ENCODE results near the gene MAP3K7CL. TPM values are rescaled to one million over a fixed set of nuclear protein-coding genes. Genes with fewer than 3 reads are reported as not detected.

MAP3K7CL gene
- total and polyA plus RNA-seq, 5 donors from 2014 or later: 5.4 to 24.6 (median 6.9) TPM

DNA sequence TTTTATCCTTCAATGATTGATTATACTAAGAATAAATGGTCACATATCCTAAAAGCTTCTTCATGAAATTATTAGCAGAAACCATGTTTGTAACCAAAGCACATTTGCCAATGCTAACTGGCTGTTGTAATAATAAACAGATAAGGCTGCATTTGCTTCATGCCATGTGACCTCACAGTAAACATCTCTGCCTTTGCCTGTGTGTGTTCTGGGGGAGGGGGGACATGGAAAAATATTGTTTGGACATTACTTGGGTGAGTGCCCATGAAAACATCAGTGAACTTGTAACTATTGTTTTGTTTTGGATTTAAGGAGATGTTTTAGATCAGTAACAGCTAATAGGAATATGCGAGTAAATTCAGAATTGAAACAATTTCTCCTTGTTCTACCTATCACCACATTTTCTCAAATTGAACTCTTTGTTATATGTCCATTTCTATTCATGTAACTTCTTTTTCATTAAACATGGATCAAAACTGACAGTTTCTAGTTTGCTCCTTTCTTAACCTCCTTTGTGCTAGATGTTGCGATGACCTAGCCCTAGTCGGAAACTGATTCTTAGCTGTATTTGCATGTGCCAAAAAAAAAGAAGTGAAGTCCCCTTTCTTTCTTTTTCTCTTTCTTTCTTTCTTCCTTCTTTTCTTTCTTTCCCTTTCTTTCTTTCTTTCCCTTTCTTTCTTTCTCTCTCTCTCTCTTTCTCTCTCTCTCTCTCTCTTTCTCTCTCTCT is 45.1 kb downstream of the MAP3K7CL start:
- ATAC-seq (ENCODE audit: low read depth in 2 of 2): no peak
- no peaks in the 10 kb centered on the region for H3K36me3 ChIP-seq (ENCODE audit: control insufficient read depth, insufficient read depth, low read length)
- H3K36me3 Mint-ChIP-seq: peaks cover 3% of the 10 kb centered on the region
- peak overlapping the region in 1 of 3 donors; percentile 12 for H3K27ac Mint-ChIP-seq
- H3K4me3 Mint-ChIP-seq: no peak overlapping the region
- H3K27ac ChIP-seq (ENCODE audit: insufficient read depth, low read length, poor library complexity, severe bottlenecking): no peak overlapping the region
- H3K4me1 ChIP-seq (ENCODE audit: control insufficient read depth, insufficient read depth, low read length, poor library complexity, severe bottlenecking): no peaks in the 10 kb centered on the region
- H3K27me3 ChIP-seq (ENCODE audit: control insufficient read depth, insufficient read depth, low read length): no peaks in the 10 kb centered on the region
- no peaks in the 10 kb centered on the region for H3K9me3 Mint-ChIP-seq
- H3K4me3 ChIP-seq (ENCODE audit: low read depth, low read length): no peak overlapping the region
- H3K27me3 Mint-ChIP-seq: no peaks in the 10 kb centered on the region
- no peaks in the 10 kb centered on the region for H3K9me3 ChIP-seq (ENCODE audit: control insufficient read depth in 2 of 2, low read length in 2 of 2)
- H3K4me1 Mint-ChIP-seq: peaks cover 2 to 5% (median 5%) of the 10 kb centered on the region in 4 donors
- DNase-seq: no peak

DNA sequence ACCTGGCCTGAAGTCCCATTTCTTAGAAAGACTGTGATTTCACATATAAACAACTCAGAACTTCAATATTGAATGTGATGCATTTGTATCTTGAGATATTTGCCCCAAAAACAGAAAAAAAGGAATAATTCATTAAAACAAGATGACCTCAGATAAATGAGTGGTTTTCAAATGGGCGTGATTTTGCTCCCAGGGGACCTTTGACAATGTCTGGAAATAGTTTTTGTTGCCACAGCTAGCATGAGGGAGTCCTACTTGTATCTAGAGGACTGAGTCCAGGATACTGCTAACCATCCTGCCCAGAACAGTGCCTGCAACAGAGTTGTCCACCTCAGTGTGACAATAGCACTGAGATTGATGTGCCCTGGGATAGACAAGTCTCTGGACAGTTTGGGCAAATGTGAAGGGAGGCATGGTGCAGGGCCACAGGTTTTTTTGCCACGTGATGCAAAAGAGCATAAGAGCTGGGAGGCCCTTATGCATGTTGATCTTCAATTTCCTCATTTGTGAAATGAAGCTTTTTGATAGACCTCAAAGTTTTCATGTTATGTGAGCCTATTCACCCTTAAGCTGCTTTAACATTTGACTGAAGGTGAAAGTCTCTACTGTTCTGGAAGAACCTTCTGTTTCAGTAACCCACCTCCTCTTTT is 46.2 kb downstream of the MAP3K7CL start:
- Mint-ChIP-seq H3K27me3 (no peaks in the 10 kb centered on the region), H3K27ac (peak overlapping the region in 1 of 3 donors; percentile 40), H3K4me3 (no peak overlapping the region), H3K36me3 (peaks cover 3% of the 10 kb centered on the region), H3K9me3 (no peaks in the 10 kb centered on the region), H3K4me1 (peaks cover 0 to 2% (median 0%) of the 10 kb centered on the region in 4 donors)
- no peaks in the 10 kb centered on the region for H3K36me3 ChIP-seq (ENCODE audit: control insufficient read depth, insufficient read depth, low read length)
- no peaks in the 10 kb centered on the region for H3K9me3 ChIP-seq (ENCODE audit: control insufficient read depth in 2 of 2, low read length in 2 of 2)
- H3K4me1 ChIP-seq (ENCODE audit: control insufficient read depth, insufficient read depth, low read length, poor library complexity, severe bottlenecking): no peaks in the 10 kb centered on the region
- DNase-seq (no peak), ATAC-seq (ENCODE audit: low read depth in 2 of 2) (no peak)
- H3K27me3 ChIP-seq (ENCODE audit: control insufficient read depth, insufficient read depth, low read length): no peaks in the 10 kb centered on the region
- H3K4me3 ChIP-seq (ENCODE audit: low read depth, low read length): no peak overlapping the region
- no peak overlapping the region for H3K27ac ChIP-seq (ENCODE audit: insufficient read depth, low read length, poor library complexity, severe bottlenecking)

DNA sequence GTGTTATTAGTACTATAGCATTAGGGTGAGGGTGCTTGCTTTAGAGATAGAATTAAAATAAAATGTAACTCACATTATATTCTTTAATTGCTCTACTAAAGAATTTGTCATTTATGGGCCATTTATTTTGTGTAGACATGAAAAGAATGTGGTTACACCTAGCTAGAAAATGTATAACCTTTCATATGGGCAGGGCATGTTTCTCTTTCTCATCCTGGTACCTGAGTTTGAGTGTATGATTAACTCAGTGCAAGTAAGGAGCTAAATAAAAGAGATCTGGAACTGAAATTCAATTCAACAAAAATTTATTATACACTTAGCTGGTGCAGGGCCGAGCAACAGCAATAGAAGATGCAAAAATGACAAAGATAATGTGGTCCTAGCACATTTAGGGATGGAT is 47.4 kb downstream of the MAP3K7CL start:
- H3K27ac ChIP-seq (ENCODE audit: insufficient read depth, low read length, poor library complexity, severe bottlenecking): no peak overlapping the region
- no peak overlapping the region for H3K4me3 ChIP-seq (ENCODE audit: low read depth, low read length)
- H3K36me3 ChIP-seq (ENCODE audit: control insufficient read depth, insufficient read depth, low read length): no peaks in the 10 kb centered on the region
- Mint-ChIP-seq H3K27ac (no peak overlapping the region), H3K36me3 (peaks cover 3% of the 10 kb centered on the region), H3K27me3 (no peaks in the 10 kb centered on the region), H3K4me1 (no peaks in the 10 kb centered on the region), H3K9me3 (no peaks in the 10 kb centered on the region), H3K4me3 (no peak overlapping the region)
- ATAC-seq (ENCODE audit: low read depth in 2 of 2) (no peak), DNase-seq (no peak)
- no peaks in the 10 kb centered on the region for H3K9me3 ChIP-seq (ENCODE audit: control insufficient read depth in 2 of 2, low read length in 2 of 2)
- H3K4me1 ChIP-seq (ENCODE audit: control insufficient read depth, insufficient read depth, low read length, poor library complexity, severe bottlenecking): no peaks in the 10 kb centered on the region
- no peaks in the 10 kb centered on the region for H3K27me3 ChIP-seq (ENCODE audit: control insufficient read depth, insufficient read depth, low read length)

DNA sequence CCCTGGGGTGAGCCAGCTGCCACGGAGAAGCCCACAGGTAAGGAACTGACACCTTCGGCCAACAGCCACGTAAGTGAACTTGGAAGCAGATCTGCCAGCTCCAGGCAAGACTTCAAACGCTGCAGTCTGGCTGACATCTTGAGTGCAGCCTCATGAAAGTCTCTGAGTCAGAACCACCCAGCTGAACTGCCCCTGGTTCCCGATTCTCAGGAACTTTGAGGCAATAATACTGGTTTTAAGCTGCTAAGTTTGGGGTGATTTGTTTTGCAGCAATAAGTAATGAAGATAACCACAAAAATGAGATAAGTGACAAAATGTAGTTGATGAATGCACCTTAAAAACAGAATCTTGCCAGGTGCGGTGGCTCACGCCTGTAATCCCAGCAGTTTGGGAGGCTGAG is 48.5 kb downstream of the MAP3K7CL start:
- no peak overlapping the region for H3K4me3 ChIP-seq (ENCODE audit: low read depth, low read length)

DNA sequence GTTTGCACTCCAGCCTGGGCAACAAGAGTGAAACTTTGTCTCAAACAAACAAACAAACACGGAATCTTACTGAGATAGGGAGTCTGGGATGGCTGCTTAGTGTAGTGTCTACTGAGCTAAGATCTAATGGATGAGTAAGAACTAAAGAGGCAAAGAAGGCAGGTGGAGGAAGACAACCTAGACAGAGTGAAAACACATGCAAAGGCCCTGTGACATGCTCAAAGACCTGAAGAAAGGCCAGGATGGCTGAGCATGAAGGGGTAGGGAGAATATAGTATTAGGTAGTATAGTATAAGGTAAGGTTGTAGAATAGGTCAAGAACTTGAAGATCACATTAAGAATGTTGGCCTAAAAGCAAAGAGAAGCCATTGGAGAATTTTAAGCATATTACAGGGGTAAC is 49.1 kb downstream of the MAP3K7CL start:
- Histone ChIP-seq H3K9me3 (ENCODE audit: control insufficient read depth in 2 of 2, low read length in 2 of 2) (no peaks in the 10 kb centered on the region), H3K36me3 (ENCODE audit: control insufficient read depth, insufficient read depth, low read length) (no peaks in the 10 kb centered on the region), H3K4me3 (ENCODE audit: low read depth, low read length) (no peak overlapping the region), H3K4me1 (ENCODE audit: control insufficient read depth, insufficient read depth, low read length, poor library complexity, severe bottlenecking) (no peaks in the 10 kb centered on the region), H3K27ac (ENCODE audit: insufficient read depth, low read length, poor library complexity, severe bottlenecking) (no peak overlapping the region), H3K27me3 (ENCODE audit: control insufficient read depth, insufficient read depth, low read length) (no peaks in the 10 kb centered on the region)
- Mint-ChIP-seq H3K36me3 (peaks cover 3% of the 10 kb centered on the region), H3K4me1 (no peaks in the 10 kb centered on the region), H3K9me3 (no peaks in the 10 kb centered on the region), H3K4me3 (no peak overlapping the region), H3K27ac (peak overlapping the region in 2 of 3 donors; percentile 2 to 66), H3K27me3 (no peaks in the 10 kb centered on the region)
- no peak for ATAC-seq (ENCODE audit: low read depth in 2 of 2)
- DNase-seq: no peak

More for the DNA sequence above, 48.5 kb downstream of the MAP3K7CL start:
- Histone ChIP-seq H3K27ac (ENCODE audit: insufficient read depth, low read length, poor library complexity, severe bottlenecking) (no peak overlapping the region), H3K9me3 (ENCODE audit: control insufficient read depth in 2 of 2, low read length in 2 of 2) (no peaks in the 10 kb centered on the region), H3K4me1 (ENCODE audit: control insufficient read depth, insufficient read depth, low read length, poor library complexity, severe bottlenecking) (no peaks in the 10 kb centered on the region), H3K27me3 (ENCODE audit: control insufficient read depth, insufficient read depth, low read length) (no peaks in the 10 kb centered on the region), H3K36me3 (ENCODE audit: control insufficient read depth, insufficient read depth, low read length) (no peaks in the 10 kb centered on the region)
- Mint-ChIP-seq H3K9me3 (no peaks in the 10 kb centered on the region), H3K27ac (no peak overlapping the region), H3K4me3 (no peak overlapping the region), H3K27me3 (no peaks in the 10 kb centered on the region), H3K36me3 (peaks cover 3% of the 10 kb centered on the region), H3K4me1 (no peaks in the 10 kb centered on the region)
- DNase-seq: no peak
- ATAC-seq (ENCODE audit: low read depth in 2 of 2): no peak

DNA sequence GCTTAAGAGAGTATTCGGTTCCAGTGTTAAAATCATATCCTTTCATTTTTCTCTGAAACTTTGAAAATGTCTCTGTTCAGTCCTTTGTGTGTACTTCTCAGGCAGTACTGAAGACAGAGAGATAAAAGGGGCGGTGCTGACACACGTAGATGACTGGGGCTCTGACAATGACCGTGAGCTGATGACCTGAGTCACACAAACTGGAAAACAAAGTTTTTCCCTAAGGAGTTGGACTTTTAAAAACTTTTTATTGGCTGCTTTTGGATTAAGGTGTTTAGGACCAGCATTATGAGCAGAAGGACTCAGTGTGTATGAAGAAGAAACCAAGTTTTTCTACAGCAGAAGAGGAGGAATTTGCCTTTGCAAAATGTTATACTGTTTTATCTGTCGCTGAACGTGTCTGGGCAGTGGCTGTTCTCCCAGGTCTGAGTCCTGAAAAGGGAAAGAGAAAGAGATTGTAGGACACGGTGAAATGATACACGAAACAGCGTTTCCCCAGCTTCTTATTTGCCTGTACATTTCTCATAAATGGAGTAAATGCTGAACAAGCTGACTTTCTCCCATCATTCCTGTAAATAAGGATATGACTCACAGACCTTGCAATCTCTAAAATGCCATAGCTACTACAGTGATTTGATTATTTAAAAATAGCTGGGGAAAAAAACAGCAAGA is 51.5 kb downstream of the MAP3K7CL start:
- H3K27ac ChIP-seq (ENCODE audit: insufficient read depth, low read length, poor library complexity, severe bottlenecking): no peak overlapping the region
- H3K4me3 ChIP-seq (ENCODE audit: low read depth, low read length): no peak overlapping the region
- H3K9me3 ChIP-seq (ENCODE audit: control insufficient read depth in 2 of 2, low read length in 2 of 2): no peaks in the 10 kb centered on the region
- Mint-ChIP-seq H3K36me3 (peaks cover 3% of the 10 kb centered on the region), H3K4me1 (no peaks in the 10 kb centered on the region), H3K27me3 (no peaks in the 10 kb centered on the region), H3K4me3 (no peak overlapping the region), H3K27ac (no peak overlapping the region), H3K9me3 (no peaks in the 10 kb centered on the region)
- ATAC-seq (ENCODE audit: low read depth in 2 of 2): no peak
- no peaks in the 10 kb centered on the region for H3K36me3 ChIP-seq (ENCODE audit: control insufficient read depth, insufficient read depth, low read length)
- no peaks in the 10 kb centered on the region for H3K27me3 ChIP-seq (ENCODE audit: control insufficient read depth, insufficient read depth, low read length)
- H3K4me1 ChIP-seq (ENCODE audit: control insufficient read depth, insufficient read depth, low read length, poor library complexity, severe bottlenecking): no peaks in the 10 kb centered on the region
- DNase-seq: no peak

DNA sequence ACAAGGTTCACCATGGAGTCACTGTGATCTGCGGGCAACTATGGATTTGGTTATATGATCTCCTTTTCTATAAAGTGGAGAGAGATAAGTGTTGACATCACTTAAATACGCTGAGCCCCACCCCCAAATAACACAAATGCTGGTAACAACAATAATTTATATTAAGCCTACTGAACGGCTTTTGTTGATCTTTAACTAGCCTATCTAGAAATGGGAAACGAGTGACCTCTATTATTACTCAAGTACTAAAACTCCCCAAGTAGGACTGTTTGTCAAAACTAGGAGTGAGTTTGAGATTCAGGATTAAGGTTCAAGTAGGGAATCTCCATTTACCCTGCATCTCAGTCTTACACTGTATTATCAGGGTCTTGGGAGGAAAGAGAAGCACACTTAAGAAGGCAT is 52.2 kb downstream of the MAP3K7CL start:
- H3K27me3 ChIP-seq (ENCODE audit: control insufficient read depth, insufficient read depth, low read length): no peaks in the 10 kb centered on the region
- no peaks in the 10 kb centered on the region for H3K27me3 Mint-ChIP-seq
- no peaks in the 10 kb centered on the region for H3K36me3 ChIP-seq (ENCODE audit: control insufficient read depth, insufficient read depth, low read length)
- ATAC-seq (ENCODE audit: low read depth in 2 of 2): no peak
- H3K4me3 ChIP-seq (ENCODE audit: low read depth, low read length): no peak overlapping the region
- no peaks in the 10 kb centered on the region for H3K4me1 Mint-ChIP-seq
- H3K9me3 Mint-ChIP-seq: no peaks in the 10 kb centered on the region
- no peak overlapping the region for H3K27ac ChIP-seq (ENCODE audit: insufficient read depth, low read length, poor library complexity, severe bottlenecking)
- H3K9me3 ChIP-seq (ENCODE audit: control insufficient read depth in 2 of 2, low read length in 2 of 2): no peaks in the 10 kb centered on the region
- no peak overlapping the region for H3K4me3 Mint-ChIP-seq
- H3K27ac Mint-ChIP-seq: no peak overlapping the region
- no peak for DNase-seq
- no peaks in the 10 kb centered on the region for H3K4me1 ChIP-seq (ENCODE audit: control insufficient read depth, insufficient read depth, low read length, poor library complexity, severe bottlenecking)
- H3K36me3 Mint-ChIP-seq: peaks cover 3% of the 10 kb centered on the region

All from CD4-positive, CD25-positive, alpha-beta regulatory T cell (primary cell).